Measurements from ENCODE around the gene RXRA.

The RXRA gene

GRCh38 chr9:134457321-134458206, 131.3 kb downstream of the RXRA start:
- DNase-seq, result no peak

DNA sequence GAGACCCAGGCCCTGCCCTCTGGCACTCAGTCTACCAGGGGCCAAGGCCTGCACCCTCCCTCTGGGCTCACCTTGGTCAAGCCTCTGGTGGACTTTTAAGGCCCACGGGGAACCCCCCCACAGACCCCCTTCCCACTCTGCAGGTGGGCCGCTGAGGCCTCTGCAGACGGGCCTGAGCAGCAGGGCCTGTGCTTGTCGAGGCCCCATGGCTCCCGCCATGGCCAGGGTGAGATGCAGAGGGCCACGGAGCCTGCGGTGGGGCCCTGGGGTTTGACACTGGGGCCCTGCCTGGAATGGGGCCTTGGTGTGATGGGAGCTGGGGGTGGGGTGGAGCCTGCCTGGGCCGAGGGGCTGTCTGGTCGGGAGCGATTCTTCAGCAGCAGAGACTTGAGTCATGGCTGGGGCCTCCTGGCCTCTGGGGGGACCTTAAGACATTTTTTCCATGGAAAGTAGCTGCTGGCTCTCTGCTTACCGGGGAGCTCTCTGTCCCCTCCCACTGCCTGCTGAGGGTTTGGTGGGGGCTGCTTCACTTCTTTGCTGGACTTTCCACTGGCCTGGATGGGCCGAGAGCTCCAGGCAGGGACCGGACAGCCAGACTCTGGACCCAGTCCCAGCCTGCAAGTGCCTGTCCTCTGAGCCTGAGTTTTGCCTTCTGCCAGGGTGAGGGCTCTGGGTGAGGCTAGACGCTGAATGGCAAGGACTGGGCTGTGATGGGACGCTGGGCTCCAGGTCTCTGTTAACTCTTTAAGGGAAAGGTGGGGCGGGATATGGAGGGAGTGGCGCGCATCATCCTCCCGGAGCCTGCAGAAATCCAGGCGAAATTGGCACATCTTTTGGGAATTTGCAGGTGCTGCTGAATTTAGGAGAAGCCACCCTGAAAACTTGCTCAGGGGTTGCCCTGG, 132.2 kb downstream of the RXRA start:
- DNase-seq, result no peak

DNA sequence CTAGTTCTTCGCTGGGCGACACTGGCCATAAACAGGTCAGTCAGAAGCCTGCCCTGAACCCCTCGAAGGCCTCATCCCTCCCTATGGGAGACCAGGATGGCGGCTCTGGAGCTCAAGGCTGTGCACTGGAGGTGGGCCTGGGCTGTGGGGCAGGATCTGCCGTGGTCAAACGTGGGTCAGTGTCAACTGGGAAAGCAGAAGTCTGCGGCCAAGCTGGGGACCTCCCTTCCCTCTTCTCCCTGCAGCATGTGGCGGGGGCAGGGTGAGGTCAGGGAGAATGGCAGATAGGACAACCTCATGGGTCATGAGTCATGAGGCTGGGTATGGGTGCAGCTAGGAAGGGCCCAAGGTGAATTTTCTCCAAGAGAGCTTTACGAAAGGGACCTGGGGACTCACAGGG, 132.9 kb downstream of the RXRA start:
- DNase-seq, result no peak

DNA sequence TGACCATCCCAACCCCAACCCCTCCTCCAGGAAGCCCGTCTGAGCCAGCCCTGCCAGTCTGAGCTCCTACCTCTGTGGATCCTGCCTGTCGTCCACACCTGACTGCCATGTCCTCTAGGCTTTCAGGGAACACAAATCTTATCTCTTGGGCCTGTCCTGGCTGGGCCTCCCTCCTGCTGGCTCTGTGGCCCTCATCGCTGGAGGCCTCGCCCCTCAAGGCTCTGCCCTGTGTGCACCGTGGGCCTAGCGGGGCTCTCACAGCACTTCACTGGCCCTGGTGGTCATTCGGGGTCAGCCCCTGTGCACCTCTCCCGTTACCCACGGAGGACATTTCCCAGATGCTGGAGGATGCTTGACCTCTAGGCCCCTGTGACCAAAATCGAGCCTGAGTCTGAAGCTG, 133.3 kb downstream of the RXRA start:
- no peak for DNase-seq

DNA sequence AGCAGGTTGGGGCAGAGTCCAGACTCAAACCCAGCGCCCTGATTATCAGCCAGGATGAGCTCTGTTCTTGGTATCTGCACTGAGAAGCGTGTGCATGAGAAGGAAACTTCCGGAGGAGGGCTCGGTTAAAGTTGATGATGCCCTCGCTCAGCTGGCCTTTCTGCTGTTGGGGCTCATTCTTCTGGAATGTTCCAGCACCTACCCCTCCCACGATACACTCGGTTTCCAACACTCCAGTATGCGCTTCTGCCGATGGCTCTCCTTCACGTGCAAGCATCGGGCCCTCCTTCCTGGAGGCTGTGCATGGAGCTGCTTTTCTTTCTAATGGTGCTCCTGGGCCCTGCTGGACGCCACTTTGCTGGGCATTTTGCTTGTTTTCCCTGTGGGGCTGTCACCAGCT, 134.0 kb downstream of the RXRA start:
- no peak for DNase-seq

DNA sequence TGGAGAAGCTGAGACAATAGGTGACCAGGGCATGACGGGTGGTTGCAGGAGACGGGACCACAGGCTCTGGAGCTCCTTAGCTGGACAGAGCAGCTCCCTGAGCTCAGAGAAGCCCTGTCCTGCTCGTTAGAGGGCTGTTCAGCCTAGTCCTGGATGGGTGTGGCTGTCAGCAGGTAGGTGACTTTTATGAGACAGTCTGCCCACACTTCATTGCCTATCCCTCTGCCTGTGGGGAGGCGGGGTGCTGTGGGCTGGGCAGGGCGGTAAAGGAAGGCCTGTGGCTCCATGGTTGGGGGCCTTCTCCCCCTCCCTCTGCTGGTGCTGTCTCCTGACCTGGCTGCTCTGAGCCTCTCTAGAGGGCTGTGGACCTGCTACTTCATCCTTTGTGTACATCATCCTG, 134.6 kb downstream of the RXRA start:
- DNase-seq, result no peak

DNA sequence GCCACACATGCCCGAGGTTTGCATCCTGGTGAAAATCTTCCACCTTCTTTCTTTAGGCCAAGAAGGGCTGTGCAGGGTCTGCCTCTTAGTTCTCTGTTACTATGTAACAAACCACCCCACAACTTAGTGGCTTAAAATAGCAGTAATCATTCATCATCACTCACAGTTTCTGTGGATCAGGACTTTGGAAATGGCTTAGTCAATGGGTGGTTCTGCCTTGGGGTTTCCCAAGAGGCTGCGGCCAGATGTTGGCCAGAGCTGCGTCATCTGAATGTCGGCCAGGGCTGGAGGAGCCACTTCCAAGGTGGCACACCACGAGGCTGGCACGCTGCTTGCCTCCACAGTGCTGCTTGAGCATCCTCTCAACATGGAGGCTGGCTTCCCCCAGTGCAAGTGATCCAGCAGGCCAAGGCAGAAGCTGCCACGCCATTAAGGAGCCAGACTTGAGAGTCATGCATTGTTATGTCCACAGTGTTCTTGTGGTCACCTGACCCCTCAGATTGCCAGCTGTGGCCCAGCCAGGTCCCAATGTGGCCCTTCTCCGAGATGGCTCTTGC, 135.2 kb downstream of the RXRA start:
- DNase-seq, result no peak

DNA sequence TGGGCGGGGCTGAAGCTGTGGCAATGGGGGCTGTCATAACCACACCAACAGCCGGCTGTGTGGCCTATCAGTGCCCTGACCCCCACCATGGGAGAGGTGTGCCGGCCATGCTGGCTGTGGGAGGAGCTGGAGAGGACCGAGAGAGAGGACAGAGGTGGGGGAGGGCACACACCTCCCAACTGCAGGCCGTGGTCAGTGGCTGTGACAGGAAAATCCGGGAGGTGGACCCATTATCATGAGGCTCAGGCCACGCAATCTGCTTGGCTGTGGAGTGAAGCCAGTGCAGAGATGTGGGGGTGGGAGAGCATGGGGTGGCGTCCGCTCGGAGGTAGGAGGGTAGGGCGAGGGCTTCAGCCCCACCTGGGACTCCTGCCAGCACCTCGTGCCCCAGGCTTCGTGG, 136.1 kb downstream of the RXRA start:
- DNase-seq, result no peak

DNA sequence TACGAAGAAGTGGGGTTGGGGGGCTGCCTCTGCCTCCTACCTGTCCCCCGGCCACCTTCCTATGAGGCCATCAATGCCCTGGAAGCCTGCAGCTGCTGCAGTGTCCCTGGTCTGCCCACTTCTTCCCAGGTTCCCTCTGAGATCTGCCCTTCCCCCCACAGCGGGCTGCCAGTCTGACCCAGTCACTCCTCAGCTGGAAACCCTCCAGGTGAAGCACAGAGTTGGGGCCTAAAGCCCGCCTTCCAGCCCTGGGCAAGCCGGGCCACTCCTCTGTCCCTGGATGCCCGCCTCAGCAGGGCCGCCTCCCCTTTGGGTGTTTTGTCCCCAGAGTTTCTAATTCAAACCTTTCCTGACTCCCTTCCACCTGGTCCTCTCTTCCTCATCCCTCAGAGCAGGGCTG, 137.0 kb downstream of the RXRA start:
- DNase-seq, result no peak

GRCh38 chr9:134466869-134467616, 140.8 kb downstream of the RXRA start:
- DNase-seq, result no peak

DNA sequence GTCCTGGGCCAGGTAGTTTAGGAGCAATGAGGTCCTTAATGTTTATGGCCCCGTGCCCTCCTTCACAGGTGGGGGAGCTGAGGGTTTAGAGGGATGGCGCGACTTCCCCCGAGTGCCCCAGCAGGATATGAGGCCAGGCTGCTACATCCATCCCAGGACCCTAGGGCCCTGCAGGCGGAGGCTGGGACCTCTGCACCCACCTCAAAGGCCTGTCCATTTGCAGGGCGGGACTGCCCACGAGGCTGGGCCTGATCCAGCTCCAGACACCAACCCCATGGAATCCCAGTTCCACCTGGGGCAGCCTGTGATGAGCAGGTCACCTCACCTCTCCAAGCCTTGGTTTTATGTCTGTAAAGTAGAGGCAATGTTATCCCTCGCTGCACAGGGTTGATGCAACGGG, 142.1 kb downstream of the RXRA start:
- DNase-seq, result no peak

DNA sequence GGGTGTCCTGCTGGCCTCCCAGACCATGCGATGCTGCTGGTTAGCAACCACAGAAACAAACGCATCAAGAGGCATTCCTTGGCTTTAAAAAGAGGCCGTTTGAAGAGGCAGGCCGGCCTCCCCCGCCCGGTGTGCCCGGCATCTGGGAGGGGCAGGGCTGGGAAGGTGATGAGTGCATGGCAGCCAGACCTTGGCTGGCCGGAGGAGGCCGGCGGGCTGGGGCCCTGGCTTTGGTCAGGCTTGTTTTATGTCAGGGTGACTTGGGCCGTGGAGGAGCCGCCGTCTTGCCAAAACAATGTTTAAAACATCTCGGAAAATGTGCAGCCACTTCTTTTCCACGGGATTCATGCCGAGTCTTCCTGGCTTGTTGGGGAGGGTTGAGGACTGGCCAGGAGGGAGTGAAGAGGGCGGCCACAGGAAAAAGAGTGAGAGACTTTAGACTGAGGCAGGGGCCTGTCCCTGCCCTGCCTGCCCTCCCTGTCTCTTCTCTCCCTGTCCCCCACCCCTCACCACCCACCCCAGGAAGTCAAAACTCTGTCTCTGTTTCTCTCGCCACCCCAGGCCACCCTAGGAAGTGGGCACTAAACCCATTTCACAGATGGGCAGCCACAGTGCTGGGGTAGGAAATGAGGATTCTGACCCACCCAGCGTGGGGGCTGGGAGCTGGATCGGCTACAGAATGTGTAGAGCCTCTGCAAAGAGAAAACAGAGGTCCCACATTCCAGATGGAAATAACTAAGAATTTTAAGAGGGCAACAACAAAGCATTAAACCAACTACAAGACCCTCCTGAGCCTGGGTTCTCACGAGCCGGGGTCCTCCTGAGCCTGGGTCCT, 143.0 kb downstream of the RXRA start:
- DNase-seq, result no peak

GRCh38 chr9:134472256-134472655, 146.0 kb downstream of the RXRA start:
- no peak for DNase-seq

DNA sequence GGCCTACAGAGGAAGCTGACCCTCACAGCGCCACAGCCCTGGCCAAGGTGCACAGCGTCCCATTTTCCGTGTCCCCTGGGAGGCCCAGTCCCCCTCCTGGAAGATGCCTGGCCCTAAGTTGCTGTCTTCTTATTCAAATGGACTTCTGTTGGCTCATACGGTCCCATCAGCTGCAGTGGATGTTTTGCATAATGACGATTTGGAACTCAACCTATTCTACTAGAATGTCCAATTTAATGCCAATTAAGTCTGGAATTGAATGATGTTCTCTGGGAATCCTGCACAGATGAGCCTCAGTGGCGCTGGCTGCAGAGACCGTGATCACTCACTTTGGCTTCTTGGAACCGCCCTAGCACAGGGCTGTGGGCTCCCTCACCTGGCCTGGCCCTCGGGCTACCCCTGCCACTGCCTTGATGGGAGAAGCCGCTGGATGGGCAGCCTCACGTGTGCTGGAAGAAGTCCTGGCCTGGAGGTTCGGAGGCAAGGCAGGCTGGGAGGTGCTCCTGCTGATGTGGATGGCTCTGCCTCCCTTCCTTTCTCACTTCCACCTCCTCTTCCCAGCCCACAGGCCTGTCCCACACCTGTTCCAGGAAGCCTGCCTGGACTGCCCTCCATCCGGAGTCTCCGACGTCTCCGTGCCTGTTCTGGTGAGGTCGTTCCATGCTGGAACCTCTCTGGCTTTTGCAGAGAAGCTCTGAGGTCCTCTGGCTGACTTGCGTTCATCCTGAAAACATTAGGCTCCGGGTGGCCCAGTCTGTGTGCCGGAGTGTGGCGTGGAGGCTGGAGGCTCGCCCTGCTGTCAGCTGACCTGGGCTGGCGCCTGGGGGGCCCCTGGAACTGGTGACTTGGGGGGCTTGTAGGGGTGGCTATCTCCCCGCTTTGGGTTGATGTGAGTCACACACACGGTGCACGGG, 147.1 kb downstream of the RXRA start:
- DNase-seq, result no peak

- DNase-seq, result no peak
These were observed 147.8 kb downstream of the RXRA start for GRCh38 chr9:134474055-134474370.

DNA sequence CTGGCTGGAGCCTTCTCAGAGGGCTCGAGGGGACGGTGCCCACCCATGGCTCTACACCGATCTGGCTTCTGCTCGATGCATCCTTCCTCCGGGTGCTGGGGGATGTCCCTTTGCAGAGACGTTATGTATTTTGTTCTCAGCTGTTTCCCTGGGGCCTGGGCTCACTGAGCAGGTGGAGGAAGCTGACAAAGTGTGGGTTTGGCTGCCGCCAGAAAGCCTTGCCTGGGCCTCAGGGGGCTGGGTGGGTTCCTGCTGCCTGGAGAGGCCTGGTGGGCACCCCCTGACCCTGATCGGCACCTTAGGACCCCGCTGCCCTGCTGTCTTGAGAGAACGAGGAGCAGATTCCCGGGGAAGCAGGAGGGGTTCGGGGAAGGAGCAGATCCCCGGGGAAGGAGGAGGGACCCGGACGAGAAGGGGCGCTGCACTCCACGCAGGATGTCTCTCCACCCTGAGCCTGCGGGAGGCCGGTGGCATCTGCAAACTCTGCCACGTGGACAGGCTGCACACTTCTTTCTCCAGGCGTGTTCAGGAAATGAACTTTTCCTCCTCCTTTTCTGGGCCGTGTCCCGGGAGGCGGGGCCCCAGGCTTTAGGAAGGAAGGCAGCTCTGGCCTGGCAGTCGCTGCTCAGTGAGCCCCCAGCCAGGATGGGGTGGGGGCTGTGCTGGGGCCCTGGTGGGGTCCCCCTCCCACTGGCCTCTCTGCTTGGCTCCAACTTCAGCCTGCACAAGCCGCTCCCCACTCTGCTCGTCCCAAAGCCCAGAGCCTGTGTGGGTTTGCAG, 148.9 kb downstream of the RXRA start:
- DNase-seq, result no peak

DNA sequence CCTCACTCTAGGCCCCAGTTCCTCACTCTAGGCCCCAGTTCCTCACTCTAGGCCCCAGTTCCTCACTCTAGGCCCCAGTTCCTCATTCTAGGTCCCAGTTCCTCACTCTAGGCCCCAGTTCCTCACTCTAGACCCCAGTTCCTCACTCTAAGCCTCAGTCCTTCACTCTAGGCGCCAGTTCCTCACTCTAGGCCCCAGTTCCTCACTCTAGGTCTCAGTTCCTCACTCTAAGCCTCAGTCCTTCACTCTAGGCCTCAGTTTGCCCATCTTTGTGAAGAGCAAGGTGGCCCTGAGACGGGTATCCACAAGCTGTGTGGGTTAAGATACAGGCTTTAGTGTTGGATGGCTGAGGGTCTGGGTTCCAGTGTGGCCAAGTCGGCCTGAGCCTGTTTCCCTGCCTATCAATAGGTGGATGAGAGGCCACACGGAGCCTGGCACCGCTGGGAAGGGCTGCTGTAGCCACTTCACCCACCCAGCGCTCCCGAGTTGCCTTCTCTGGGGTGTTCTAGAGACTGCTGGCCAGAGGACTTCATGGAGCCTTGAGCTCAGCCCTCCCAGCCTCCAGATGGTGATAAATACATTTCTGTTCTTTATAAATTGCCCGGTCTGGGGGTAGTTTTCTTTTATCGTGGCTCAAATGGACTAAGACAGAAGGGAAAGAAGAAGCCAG, 150.2 kb downstream of the RXRA start:
- DNase-seq, result no peak

DNA sequence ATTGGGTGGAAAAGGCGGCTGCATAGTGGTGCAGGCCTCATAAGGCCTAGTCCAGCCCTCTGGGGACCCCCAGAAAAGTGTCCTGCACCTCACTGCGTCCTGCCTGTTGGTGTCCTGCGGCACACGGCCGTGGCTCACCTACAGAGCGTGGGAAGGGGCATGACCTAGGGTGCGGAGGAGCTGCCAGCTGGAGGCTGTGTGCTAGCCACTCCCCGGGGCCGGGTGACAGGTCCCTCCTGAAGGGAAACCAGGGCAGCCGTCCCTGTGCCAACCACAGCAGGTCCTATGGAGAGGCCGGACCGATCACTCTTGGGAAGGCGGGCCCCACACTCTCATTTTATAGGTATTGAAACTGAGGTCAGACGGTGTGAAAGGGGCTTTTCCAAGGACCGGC, 150.7 kb downstream of the RXRA start:
- DNase-seq, result no peak

GRCh38 chr9:134477342-134477925, 151.2 kb downstream of the RXRA start:
- DNase-seq, result no peak
